ENCODE data around the gene MFRP. TPM values are rescaled to one million over a fixed set of nuclear protein-coding genes. Genes with fewer than 3 reads are reported as not detected.

The MFRP gene
- total RNA-seq, 1 donor from 2014 or later = not detected

DNA sequence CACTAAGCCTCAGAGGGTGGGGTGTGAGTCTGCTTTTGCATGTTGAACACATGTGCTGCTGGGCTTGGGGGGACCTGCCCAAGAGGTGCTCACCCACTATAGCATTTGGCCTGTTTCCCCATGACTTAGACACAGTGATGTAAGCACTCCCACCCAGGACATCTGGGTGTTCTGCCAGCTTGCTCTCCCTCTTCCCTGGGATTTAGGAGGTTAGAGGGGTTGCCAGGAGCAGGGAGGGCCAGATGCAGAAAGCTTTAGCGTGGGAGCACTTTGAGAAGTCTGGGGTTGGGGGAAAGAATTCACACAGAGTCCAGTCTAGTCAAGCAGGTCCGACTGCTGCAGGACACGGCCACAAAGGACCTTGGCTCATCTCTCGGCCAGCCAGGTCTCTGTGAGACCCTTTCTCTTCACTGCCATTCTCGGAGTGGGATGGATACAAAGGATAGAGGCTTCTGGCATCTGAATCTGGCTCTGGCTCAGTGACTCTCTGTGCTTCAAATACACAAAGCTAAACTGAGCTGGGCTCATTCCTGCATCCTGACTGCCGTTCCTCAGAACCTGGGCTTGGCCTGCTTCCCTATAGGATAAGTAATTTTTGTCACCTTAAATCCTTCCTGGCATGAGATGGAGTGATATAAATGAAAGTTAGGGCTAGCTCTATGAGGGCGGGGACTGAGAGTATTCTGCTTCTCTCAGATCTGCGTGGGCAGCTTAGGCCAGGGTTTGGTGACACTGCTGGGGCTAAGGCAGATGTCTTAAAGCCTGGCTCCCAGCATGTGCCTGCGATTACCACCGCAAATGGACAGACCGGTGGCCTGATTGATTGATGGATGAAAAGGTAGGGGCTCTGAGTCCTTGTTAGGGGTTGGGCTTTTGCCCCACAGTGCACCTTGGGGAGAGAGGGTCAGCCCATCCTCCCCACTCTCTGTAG, 20.4 kb upstream of the MFRP start:
- TF ChIP-seq, protein P1, sequence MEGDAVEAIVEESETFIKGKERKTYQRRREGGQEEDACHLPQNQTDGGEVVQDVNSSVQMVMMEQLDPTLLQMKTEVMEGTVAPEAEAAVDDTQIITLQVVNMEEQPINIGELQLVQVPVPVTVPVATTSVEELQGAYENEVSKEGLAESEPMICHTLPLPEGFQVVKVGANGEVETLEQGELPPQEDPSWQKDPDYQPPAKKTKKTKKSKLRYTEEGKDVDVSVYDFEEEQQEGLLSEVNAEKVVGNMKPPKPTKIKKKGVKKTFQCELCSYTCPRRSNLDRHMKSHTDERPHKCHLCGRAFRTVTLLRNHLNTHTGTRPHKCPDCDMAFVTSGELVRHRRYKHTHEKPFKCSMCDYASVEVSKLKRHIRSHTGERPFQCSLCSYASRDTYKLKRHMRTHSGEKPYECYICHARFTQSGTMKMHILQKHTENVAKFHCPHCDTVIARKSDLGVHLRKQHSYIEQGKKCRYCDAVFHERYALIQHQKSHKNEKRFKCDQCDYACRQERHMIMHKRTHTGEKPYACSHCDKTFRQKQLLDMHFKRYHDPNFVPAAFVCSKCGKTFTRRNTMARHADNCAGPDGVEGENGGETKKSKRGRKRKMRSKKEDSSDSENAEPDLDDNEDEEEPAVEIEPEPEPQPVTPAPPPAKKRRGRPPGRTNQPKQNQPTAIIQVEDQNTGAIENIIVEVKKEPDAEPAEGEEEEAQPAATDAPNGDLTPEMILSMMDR (IDR thresholded peaks at IDR 0.05) = no peak
- Histone ChIP-seq H3K9me3 (no peaks in the 10 kb centered on the region), H3K4me3 (no peak overlapping the region), H3K27ac (no peak overlapping the region), H3K27me3 (no peaks in the 10 kb centered on the region), H3K4me1 (peaks cover 40% of the 10 kb centered on the region), H3K36me3 (no peaks in the 10 kb centered on the region)
- ATAC-seq = no peak
- intact Hi-C loops (cut with DNase I) = no loop called here
- no peak for DNase-seq

DNA sequence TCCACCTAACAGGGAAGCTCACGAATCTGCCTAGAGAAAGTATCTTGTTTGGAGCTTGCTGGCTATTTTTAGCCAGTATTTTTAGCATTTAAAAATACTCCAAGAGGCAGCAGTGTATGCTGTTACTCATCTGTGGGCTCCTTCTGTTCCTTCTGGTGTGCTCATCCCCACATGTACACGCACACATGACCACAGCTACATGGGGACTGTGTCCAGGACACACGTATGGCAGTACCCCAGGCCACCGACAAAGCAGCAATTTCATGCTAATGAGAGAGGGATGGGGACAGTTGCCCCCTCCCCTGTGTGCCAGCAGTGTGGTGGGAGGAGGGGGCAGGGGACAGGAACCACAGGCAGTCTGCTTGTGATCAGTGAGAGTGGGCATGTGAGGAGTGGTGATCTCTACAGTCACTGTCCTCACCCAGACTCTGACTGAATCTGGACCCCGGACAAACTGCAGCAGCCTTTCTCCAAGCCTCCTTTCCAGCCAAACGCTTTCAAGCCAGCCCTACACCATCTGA, 18.6 kb upstream of the MFRP start:
- Histone ChIP-seq H3K4me1 (peaks cover 48% of the 10 kb centered on the region), H3K27me3 (no peaks in the 10 kb centered on the region), H3K27ac (no peak overlapping the region), H3K4me3 (no peak overlapping the region), H3K9me3 (no peaks in the 10 kb centered on the region), H3K36me3 (no peaks in the 10 kb centered on the region)
- intact Hi-C loops (cut with DNase I) = no loop called here
- DNase-seq (no peak), ATAC-seq (no peak)
- TF ChIP-seq, protein P1 (IDR thresholded peaks at IDR 0.05) = no peak

DNA sequence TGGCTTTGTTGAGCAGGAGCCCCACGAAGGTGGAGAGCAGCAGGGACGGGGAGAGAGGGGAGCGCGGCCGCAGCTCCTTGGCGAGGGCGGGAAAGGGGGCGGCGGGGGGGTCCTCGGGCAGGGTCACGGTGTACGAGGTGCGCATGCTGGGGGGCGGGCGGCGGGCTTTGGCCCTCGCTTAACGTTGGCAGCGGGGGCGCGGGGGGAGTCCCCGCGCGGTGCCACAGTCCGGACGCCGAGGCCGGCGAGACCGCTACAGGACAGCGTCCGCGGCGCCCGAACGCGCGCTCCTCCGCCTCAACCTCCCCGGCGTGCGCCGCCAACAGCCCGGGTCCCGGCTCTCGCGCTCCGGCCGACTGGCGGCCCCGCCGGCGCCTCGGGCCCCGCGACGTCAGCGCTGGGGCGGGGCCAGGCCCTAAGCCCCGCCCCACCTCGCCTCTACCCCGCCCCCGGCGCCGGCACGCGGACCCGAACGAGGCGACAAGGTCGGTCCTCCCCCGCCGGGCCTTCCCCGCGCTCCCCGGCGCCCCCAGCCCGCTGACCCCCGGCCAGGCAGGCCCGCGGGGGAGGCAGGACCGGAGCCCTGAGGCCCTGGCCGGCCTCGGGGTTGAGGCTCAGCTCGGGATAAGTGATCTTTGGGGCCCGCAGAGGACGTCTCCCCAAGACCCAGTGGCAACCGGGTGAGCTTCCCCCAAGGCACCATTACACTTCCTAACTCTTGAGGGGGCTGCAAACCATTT, 17.5 kb upstream of the MFRP start:
- Histone ChIP-seq H3K27ac (no peak overlapping the region), H3K4me3 (peak overlapping the region; percentile 44), H3K36me3 (no peaks in the 10 kb centered on the region), H3K9me3 (no peaks in the 10 kb centered on the region), H3K4me1 (peaks cover 41% of the 10 kb centered on the region), H3K27me3 (no peaks in the 10 kb centered on the region)
- intact Hi-C loops (cut with DNase I) = no loop called here
- ATAC-seq (peak; percentile 79), DNase-seq (peak; percentile 79)
- TF ChIP-seq, protein P1 (IDR thresholded peaks at IDR 0.05) = no peak

DNA sequence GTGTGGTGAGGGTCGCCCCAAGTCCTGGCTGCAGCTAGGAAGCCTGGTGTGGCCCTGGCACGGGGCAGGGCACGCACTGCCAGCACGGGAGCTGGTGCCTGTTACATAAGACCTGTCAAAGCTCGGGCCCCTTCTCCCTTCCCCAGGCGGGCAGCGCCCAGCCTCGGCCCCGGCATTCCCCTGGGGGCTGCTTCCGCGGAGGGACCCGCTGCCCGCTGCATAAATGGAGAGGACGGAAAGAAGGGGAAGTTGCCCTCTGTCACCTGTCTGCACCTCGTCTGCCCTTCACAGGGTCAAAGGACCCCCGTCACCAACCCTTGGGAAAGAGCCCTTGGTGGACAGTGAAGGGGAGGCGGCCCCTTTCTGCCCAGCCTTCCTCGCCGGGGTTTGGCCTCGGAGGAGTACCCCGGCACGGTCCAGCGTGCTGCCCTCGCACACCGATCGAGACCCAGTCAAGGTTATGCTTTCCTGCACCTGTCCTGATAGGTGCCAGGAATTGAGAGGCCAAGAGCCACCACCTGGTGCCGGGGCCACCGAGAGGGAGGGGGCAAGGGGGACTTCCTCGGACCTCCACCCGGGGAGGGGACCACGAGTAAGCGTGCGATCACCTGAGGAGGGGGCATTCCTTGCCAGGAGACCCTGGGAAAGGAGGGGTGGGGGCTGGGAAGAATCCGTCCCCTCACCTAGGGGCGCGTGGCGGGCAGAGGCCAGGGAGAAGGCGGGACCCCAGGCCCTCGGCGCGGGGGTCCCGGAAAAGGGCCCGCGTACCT, 16.8 kb upstream of the MFRP start:
- Histone ChIP-seq H3K27me3 (no peaks in the 10 kb centered on the region), H3K36me3 (no peaks in the 10 kb centered on the region), H3K9me3 (no peaks in the 10 kb centered on the region), H3K4me1 (peaks cover 34% of the 10 kb centered on the region), H3K27ac (no peak overlapping the region), H3K4me3 (peak overlapping the region; percentile 44)
- TF ChIP-seq, protein P1 (IDR thresholded peaks at IDR 0.05) = no peak
- intact Hi-C loops (cut with DNase I) = no loop called here
- no peak for DNase-seq
- no peak for ATAC-seq

DNA sequence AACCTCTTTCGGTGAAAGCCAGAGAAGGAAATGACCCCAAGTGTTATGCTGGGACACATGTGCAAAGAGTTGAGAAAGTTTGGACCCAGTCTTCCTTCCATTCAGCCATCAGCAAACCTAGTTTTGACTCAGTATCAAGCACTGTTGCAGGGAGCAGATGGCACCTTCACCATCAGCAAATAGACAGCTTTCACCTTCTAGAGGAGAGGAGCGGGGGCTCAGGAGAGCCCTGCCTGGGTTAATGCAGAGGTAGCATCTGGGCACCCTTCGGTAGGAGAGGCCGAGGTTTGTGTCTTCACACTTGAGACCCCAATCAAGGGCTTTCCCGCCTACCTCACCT, 16.2 kb upstream of the MFRP start:
- ATAC-seq = no peak
- no peak for DNase-seq
- no peak overlapping the region for H3K4me3 ChIP-seq
- H3K36me3 ChIP-seq = no peaks in the 10 kb centered on the region
- H3K4me1 ChIP-seq = peaks cover 30% of the 10 kb centered on the region
- no peak overlapping the region for H3K27ac ChIP-seq
- H3K9me3 ChIP-seq = no peaks in the 10 kb centered on the region
- H3K27me3 ChIP-seq = no peaks in the 10 kb centered on the region
- intact Hi-C loops (cut with DNase I) = no loop called here
- TF ChIP-seq, protein P1 (IDR thresholded peaks at IDR 0.05) = no peak

Measured in upper lobe of right lung (tissue), 1 donor.